Effector CD4-positive, alpha-beta T cell (primary cell): ENCODE measurements around the gene BHLHE23.
"Not testable (repeated sequence)": the region's sequence is repeated elsewhere in the genome, so short reads cannot be mapped to it uniquely, and the experiment has no call there.

ENCODE experiments used
- DNase-seq: peaks from one replicate; pipeline ENCODE4 v3.0.0-alpha.2; 2020

The BHLHE23 gene

DNA sequence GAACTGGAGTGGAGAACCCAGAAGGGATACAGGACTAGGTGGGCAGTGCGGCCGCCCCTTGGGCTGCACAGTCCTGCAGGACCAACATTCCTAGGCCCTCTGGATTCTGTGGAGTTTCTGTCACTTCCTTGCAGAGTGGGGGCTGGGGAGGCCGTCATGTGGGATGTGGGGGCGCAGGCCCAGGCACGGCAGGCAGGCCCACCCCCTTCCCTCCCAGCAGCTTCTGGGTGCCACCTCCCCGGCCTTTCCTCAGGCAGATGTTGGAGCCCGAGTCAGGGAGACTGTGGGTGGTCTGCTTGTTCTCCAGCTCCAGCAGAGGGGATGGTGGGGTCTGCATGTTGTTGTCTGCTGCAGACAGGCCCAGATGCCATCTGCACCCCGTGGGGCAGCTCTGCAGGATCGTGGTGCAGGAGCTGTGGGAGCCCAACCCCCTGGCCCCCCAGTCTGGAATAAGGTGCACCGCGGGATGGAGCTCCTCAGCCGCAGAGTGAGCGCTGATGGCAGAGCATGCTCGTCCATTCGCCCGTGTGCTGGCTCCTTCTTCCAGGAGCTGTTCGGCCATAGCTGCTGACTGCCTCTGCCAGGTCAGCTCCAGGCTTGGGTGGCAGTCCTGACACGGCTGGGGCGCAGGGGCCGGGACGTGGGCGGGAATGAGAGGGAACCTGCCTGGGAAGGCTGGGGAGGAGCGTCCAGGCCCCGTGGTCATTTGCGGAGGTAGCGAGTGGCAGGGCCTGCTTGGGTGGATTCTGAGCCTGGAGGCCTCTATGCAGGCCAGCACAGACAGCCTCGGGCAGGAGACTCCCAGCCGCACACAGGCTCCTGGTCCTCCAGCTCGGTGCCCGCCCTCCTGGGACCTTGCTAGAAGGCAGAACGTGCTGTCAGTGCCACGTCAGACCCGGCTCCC, 36.2 kb downstream of the BHLHE23 start:
- no peak for DNase-seq

DNA sequence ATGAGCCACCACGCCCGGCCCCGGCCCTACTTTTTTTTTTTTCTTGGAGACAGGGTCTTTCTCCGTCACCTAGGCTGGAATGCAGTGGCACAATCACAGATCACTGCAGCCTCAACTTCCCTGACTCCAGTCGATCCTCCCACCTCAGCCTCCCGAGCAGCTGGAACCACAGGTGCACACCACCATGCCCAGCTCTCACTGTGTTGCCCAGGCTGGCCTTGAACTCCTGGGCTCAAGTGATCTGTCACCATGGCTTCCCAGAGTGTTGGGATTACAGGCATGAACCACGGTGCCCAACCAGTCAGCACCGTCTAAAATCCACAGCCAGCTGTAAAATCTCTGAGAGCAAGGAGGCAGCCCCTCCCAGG, 36.8 kb downstream of the BHLHE23 start:
- DNase-seq: no peak

DNA sequence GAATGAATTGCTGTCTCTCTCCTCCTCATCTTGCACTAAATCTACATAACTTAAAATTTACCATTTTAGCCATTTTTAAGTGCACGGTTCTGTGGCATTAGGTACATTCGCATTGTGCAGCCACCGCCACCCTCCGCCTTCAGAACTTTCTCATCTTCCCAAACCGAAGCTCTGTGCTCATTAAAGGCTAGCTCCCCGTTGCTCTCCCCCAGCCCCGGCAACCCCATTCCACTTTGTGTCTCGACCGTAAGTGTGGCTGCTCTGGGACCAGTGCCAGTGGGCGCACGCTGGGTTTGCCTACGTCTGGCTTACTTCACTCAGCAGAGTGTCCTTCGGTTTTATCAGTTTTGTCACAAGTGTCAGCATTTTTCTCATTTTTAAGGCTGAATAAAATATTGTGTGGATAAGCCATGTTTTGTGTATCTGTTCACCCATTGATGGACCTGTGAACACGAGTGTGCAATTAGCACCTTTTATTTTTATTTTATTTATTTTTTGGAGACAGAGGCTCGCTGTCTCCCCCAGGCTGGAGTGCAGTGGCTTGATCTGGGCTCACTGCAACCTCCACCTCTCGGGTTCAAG, 37.5 kb downstream of the BHLHE23 start:
- no peak for DNase-seq

DNA sequence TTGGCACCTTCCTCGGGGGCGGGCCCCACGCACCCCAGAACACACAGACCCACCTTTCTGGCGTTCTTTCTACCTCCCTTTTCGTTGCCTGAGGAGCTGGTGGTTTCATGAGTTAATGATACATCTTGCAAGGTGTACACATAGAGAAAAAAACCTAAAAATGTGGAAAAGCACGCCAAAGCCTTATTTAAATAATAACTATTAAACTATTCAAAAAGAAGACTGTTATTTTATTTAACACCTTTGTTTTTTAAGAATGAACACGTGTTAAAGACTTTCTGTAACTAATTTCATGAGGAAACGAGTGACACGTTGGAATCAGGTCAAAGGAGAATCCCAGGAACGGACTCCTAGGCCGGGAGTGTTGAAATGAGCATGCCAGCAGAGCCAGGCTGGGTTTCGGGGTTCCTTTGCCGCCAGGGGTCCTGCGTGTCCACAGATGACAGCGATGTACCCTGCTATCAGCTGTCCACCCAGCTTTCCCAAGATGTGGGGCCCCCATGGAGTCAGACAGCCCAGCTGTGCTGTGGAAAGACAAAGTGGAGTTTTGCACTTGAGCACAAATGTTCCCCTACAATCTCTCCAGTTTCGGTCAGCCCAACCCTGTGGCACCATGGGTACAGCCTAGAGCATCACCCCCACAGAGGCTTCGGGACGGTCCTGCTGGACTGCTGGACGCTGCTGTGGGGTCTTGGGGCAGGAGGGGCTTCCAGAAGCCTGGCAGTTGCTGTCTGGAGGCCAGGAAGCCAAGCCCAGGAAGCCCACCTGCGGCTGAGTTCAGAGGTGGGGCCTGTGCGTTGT, 38.2 kb downstream of the BHLHE23 start:
- no peak for DNase-seq

DNA sequence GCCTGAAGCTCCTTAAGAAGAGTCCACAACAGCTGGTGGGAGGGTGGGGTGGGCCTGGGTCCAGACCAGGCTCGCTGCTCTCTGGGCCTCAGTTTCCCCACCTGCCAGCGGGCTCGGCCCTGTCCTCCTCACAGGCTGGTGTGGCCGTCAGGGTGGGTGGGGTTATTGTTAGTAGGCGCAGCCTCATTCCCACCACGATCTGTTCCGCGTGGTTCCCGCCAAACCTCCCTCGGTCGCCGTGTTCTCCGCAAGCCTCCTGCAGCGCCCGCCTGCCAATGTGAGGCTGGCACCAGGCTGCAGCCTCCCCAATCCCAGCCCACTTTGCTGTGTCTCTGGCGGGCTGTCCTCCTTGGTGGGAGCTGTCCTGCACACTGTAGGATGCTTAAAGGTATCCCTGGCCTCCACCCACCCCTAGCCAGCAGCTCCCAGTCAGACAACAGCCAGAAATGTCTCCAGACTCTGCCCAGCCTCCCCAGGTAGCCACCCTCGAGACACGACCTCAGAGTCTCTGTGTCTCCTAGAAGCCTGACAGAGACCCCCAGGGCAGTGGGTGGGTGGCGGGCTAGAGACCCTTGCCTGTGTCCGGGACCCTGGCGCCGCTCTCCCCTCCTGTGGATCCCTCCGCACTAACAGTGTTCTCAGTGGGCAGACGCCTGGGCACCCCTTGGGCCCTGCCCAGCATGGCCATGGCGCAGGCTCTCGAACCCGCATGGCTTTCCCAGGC, 39.0 kb downstream of the BHLHE23 start:
- DNase-seq: no peak

DNA sequence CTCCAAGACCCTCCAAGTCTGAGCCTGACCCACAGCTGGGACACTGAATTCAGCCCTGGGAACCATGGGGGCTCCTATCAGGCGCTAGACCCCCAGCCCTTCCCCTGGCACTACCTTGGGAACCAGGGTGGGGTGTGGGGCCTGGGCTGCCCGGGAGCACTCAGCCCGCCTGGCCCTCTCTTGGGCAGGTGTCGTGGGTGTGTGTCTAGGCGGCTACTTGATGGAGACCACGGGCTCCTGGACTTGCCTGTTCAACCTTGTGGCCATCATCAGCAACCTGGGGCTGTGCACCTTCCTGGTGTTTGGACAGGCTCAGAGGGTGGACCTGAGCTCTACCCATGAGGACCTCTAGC, 39.6 kb downstream of the BHLHE23 start:
- no peak for DNase-seq

DNA sequence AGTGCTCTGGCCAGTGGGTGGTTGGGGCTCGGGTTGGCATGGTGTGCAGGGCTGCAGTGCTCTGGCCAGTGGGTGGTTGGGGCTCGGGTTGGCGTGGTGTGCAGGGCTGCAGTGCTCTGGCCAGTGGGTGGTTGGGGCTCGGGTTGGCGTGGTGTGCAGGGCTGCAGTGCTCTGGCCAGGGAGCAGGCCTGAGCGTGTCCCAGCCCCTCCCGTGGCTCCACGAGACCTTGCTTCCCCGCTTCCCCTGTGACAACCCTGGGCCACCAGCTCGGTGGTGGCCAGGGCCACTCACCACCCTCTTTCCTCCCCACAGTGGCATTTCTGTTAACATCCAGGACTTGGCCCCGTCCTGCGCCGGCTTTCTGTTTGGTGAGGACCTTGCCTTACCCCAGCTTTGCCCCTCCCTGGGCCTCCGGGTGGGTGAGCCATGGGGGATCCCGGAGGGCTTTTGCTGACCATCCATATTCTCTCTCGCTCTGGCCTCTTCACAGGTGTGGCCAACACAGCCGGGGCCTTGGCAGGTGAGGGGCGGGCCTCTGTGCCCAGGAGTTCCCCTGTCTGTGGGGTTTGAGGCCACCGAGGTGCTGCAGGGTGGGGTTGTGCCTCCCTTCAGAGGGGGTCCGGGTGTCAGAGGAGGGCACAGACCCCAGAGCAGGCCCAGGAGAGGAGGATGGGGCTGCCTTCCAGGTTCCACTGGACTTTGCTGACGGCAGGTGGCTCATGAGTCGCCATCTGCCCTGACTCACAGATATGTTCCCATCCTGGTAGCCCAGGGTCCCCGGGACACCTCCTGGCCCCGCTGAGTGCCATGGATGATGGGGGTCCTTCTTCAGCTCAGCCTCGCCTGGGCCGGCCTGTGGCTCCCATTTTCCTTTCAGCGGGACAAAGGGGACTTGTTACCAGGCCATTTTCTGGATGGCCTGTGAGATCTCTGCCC, 40.3 kb downstream of the BHLHE23 start:
- DNase-seq: no peak

DNA sequence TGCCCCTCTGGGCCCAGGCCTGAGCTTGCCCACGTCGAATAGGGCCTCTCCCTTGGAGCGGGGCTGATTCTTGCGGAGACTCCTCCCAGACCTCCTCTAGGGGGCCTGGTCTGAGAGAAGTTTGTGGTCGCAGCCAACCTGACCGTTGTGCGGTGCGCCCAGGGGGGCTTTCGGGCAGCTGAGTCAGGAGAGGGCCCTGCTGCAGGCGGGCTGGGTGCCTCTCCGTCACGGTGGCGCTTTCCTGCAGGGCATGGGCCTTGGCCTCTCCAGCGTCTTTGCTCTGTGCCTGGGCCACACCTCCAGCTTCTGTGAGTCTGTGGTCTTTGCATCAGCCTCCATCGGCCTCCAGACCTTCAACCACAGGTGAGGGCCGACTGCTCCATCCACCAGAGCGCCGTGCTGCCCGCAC, 41.4 kb downstream of the BHLHE23 start:
- DNase-seq: no peak

DNA sequence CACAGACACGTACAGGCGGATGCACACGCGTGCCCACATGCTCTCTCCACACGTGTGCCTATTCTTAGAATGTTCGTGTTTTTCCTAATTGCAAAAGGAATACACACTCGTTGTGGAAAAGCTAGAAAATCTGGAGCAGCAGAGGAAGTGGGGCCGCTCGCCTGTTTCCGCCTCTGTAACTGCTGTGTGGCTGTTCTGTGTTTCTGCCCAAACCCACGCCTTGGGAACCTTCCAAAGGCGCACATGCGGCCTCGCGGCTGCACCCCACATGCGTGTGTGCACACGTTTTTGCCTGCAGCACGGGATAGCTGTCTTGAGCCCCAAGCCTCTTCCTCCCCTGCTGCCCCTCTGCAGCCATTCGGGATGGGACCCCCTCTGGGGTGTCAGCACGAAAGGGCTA, 42.1 kb downstream of the BHLHE23 start:
- DNase-seq: no peak

DNA sequence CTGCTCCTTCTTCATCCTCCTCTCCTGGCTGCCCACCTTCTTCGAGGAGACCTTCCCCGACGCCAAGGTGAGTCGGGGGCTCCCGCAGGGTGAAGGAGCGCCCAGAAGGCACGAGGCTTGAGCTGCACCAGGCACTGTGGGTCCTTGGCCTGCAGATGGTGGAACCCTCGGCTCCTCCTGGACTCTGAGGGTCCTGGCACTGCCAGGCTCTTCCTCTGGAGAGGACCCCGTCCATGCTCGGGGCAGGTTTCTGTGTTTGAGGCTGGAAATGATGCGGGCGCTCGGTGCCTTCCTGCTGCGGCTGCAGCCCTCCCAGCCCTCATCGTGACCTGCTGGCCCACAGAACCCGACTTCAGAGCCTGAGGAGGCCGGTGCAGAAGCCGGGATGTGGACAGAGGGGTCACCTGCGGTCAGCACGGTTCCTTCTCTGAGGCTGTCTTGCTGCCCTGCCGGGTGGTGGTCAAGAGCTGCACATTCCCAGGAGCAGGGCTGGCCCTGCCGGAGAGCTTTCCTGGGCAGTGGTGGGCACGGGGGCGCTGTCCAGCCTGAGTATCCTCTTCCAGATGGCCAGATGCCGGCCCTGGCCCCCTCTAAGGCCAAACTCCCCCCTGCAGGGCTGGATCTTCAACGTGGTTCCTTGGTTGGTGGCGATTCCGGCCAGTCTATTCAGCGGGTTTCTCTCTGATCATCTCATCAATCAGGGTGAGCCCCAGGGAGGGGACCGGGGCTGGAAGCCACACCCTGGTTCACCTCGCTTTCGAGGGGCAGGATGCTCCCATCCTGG, 43.0 kb downstream of the BHLHE23 start:
- no peak for DNase-seq

DNA sequence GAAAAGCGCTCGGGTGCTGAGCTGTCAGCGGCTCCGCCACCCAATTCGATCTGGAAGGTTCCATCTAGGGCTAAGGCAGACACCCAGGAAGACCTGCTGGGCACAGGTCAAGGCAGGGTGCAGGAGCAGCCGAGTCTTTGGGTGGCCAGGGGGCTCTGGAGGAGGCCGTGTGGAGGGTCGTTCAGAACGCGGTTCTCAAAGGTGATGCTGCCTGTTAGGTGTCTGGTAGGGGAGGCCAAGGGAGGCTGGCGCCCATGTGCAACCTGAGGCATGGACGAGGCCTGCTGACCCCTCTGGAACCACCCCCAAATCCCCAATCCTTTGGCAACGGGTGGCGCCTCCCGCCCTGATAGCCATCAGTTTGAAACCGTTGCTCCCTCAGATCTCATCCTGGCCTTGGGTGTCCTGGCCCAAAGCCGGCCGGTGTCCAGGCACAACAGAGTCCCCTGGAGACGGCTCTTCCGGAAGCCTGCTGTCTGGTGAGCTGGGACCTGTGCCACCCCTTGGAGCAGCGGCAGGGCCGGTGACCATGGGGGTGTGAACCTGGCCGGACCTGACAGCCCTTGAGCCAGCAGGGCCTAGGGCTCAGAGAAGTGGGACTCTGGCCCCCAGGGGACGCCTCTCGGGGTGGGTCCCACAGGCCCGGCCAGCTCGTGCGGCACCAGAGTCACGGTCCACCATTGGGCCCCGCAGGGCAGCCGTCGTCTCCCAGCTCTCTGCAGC, 43.7 kb downstream of the BHLHE23 start:
- no peak for DNase-seq

DNA sequence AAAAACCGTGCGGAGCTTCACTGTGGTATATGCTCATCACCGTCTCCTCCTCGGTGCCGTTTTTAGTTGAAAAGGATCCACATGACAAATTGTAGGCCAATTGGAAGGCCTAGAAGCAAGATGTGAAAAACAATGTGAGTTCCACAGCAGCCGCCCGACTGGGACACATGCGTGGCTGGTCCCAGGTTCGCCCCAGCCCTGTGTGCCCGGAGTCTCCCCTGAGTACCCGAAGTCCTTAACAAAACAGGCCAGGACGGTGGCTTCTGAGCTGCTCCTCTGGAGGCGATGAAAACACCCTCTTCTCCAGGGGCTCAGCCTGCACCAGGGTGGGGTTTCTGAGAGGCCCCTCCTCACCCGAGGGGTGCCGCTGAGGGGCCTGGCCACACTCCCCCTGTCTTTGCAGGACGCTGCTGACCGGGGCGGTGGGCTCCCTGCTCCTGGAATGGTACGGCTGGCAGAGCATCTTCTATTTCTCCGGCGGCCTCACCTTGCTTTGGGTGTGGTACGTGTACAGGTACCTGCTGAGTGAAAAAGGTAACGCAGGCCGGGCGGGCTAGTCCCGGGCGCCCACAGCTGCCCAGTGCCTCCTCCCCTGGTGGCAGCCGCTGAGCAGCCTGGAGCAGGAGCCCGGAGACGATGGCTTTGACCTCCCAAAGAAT, 44.4 kb downstream of the BHLHE23 start:
- no peak for DNase-seq

DNA sequence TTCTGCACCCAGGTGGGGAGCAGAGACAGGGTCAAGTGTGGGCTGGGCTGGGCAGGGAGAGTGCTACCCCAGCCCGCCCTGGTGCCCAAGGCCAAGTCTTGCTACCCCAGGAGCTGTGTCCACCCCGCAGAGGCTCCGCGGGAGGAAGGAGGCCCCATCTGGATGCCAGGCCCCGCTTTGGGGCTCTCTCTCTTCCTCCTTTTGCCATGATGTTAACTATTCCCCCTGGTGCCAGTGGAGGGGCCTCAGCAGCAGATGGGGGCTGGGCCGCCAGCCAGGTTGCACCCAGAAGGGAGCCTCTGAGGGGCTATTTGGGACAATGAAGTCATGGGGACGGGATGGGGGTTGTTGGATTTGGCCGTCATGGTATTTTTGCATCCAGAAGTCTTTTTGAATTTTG, 45.0 kb downstream of the BHLHE23 start:
- DNase-seq: no peak

DNA sequence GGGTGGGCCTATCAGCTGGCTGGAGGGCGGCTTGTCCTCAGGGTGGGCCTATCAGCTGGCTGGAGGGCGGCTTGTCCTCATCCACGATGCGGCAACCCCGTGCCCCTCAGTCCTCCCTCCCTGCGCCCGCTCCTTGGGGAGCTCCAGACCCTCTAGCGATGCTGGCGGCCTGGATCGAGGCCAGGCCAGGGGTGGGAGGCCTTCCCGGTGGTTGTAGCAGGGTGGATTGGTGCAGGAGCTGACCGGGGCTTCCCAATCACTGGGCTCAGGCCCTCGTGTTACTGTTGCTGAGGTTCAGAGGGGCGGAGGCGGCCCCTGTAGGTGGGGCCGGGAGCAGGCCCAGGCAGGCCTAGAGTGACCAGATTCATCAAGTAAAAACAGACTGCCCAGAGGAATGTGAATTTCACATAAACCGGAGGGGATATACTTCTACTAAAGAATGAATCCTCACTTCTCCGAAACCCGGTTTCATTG, 45.4 kb downstream of the BHLHE23 start:
- DNase-seq: no peak

DNA sequence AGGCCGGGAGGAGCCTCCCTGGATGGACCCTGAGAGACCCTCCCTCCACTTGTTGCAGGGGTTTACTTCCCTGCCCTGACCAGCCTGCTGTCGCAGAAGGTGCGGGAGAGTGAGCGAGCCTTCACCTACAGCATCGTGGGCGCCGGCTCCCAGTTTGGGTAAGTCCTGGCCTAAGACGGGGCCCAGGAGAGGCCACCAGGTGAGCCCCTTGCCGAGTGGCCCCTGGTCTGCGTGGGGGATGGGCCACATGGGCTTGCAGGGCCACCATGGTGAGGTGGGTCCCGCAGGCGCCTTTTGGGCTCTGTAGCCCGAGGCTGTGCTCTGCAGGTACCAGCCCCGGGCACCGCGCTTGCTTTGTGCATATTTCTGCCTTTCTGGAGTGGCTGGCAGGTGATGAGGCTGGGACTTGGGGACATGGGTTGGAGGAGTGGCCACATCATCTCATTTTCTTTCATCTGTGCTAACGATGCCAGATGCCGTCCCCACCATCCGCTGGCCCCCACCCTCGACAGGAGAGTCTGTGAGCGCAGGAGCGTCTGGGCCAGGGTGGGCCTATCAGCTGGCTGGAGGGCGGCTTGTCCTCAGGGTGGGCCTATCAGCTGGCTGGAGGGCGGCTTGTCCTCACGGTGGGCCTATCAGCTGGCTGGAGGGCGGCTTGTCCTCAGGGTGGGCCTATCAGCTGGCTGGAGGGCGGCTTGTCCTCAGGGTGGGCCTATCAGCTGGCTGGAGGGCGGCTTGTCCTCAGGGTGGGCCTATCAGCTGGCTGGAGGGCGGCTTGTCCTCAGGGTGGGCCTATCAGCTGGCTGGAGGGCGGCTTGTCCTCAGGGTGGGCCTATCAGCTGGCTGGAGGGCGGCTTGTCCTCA, 46.1 kb downstream of the BHLHE23 start:
- DNase-seq: not testable (repeated sequence)

DNA sequence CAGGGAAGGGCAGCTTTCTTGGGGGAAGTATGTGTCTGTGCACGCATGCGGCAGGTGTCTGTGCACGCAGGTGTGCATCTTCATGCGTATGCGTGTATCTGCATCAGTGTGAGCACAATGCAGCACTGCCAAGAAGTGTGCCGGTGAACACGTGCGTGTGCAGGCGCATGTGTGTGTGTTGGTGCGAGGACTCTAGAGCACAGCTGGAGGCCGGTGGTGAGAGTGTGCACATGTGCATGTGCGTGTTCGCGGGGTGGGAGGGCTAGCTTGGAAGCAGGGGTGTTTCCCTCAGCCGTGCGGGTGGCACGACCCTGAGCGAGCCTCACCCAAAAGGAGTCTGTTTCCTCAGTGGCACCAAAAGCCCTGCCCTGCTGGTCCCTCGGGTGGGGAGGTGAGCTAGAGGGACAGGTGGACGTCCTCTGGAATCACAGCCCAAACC, 46.7 kb downstream of the BHLHE23 start:
- DNase-seq: no peak

DNA sequence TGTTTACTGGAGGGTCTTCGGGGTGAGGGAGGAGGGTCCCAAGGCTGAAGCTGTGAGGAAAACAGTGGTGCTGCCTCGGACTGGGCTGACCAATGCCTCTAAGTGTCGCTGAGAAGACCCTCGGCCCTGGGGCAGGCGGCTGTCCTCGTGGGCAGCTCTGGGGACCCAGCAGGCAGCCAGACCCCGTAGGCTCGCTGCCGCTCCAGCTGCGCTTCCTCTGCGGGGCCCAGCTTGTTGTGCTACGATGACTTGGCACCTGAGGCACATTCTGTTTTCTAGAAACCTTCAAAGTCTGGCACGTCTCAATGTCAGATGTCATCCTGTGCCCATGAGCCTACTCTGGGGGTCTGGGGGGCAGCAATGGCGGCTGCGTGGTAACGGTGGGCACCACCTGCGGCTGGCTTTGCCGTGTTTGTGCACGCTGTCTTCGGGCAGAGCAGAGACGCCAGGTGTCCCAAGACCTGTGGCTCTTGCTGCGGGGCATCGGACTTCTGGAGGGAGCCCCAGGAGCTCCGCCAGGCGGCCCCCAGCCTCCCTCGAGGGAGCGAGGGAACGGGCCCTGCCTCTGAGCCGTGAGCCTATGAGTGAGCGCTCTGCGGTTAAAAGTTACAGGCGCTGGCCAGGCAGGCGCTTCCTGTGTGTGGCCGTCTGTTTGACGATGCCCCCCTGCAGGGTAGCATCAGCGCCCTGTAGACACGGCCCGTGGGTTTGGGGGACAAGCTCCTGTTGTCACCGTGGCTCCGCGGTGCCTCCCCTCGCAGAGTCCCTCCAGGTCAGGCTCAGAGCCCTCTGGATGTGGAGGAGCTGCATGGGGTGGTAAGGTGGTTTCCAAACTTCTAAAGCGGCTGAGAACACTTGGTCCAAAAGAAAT, 47.4 kb downstream of the BHLHE23 start:
- no peak for DNase-seq
